ENCODE measurements around the gene SLC25A23. TPM values are rescaled to one million over a fixed set of nuclear protein-coding genes. Genes with fewer than 3 reads are reported as not detected.

Gene SLC25A23

GRCh38 chr19:6392221-6393073 is 67.1 kb downstream of the SLC25A23 start:
- H2AFZ ChIP-seq (ENCODE audit: low read length) = peak overlapping the region; percentile 100
- no peak overlapping the region for H2AK5ac ChIP-seq (ENCODE audit: low read depth, low read length)
- WGBS, 2 donors (ENCODE audit: extremely low coverage in 2 of 2, insufficient read length in 2 of 2, insufficient replicate concordance in 1 of 2) = no CpG with 5 or more reads among the region's 30 CpGs
- H2BK15ac ChIP-seq (ENCODE audit: low read length) = peak overlapping the region; percentile 83
- no peak overlapping the region for H4K8ac ChIP-seq (ENCODE audit: low read depth, low read length)
- H3K27ac ChIP-seq (replicated peaks; ENCODE audit: low read length) = no peak overlapping the region
- H2BK12ac ChIP-seq (ENCODE audit: low read length) = no peak overlapping the region
- H3K4me3 ChIP-seq (ENCODE audit: low read length in 2 of 2) = peak overlapping the region; percentile 90
- peaks cover 12 to 13% of the 10 kb centered on the region in 2 donors for H3K4me1 ChIP-seq (ENCODE audit: control insufficient read depth in 2 of 2, insufficient read depth in 1 of 2, low read depth in 1 of 2, low read length in 2 of 2)
- peak overlapping the region; percentile 89 for H3K4me2 ChIP-seq (ENCODE audit: insufficient read depth, low read length, poor library complexity, severe bottlenecking)
- no peak for DNase-seq (ENCODE audit: low spot score)
- H2BK5ac ChIP-seq (ENCODE audit: low read length) = peak overlapping the region; percentile 94
- no peaks in the 10 kb centered on the region for H3K27me3 ChIP-seq (ENCODE audit: control insufficient read depth in 3 of 3, insufficient read depth in 3 of 3, low read depth in 1 of 3, low read length in 3 of 3)
- peak overlapping the region; percentile 91 for H3K9ac ChIP-seq (ENCODE audit: low read depth, low read length, poor library complexity)
- H3K36me3 ChIP-seq (replicated peaks in 1 of 2; ENCODE audit: control insufficient read depth in 2 of 2, insufficient read depth in 2 of 2, low read length in 2 of 2) = peaks cover 20 to 42% of the 10 kb centered on the region in 2 donors
- no peak overlapping the region for H3K4ac ChIP-seq (ENCODE audit: low read length)
- peak overlapping the region; percentile 66 for H2BK120ac ChIP-seq (ENCODE audit: low read depth, low read length)
- H3K14ac ChIP-seq (ENCODE audit: low read length) = no peak overlapping the region
- H4K91ac ChIP-seq (ENCODE audit: low read depth, low read length, poor library complexity) = no peak overlapping the region
- peak overlapping the region; percentile 75 for H3K23ac ChIP-seq (ENCODE audit: low read depth, low read length, poor library complexity)
- peaks cover 8% of the 10 kb centered on the region for H3K79me1 ChIP-seq (ENCODE audit: low read depth, low read length)
- no peaks in the 10 kb centered on the region for H3K9me3 ChIP-seq (replicated peaks in 1 of 2; ENCODE audit: control insufficient read depth in 2 of 2, insufficient read depth in 1 of 2, low read depth in 1 of 2, low read length in 2 of 2)
- H3K18ac ChIP-seq (ENCODE audit: low read length) = peak overlapping the region; percentile 91

Small RNAs within 50 kb of the gene (small RNA-seq; reads per million reads assigned to genes)
- gene AC010503.2 (ENCODE audit: insufficient read depth) (not detected), gene MIR6790 (ENCODE audit: insufficient read depth) (1.6 reads per million)
